ENCODE data around the gene OTULINL.

OTULINL gene

GRCh38 chr5:14603141-14603540 lies 21.5 kb downstream of the OTULINL start:
- no peak for TF ChIP-seq CTCF (IDR thresholded peaks at IDR 0.05; ENCODE audit: low read depth, low read length)
- in situ Hi-C loops (cut with HindIII; ENCODE audit: low sequenced_read_pairs) = no loop called here
- DNase-seq (ENCODE audit: low read depth, low spot score) = no peak
- no peak overlapping the region for H3K4me3 ChIP-seq (ENCODE audit: low read depth, low read length)

- in situ Hi-C loops (cut with HindIII; ENCODE audit: low sequenced_read_pairs) = no loop called here
- no peak overlapping the region for H3K4me3 ChIP-seq (ENCODE audit: low read depth, low read length)
- TF ChIP-seq CTCF (IDR thresholded peaks at IDR 0.05; ENCODE audit: low read depth, low read length) = no peak
- DNase-seq (ENCODE audit: low read depth, low spot score) = no peak
These were observed 25.5 kb downstream of the OTULINL start for GRCh38 chr5:14607104-14607503.

- in situ Hi-C loops (cut with HindIII; ENCODE audit: low sequenced_read_pairs) = no loop called here
- no peak for TF ChIP-seq CTCF (IDR thresholded peaks at IDR 0.05; ENCODE audit: low read depth, low read length)
- no peak overlapping the region for H3K4me3 ChIP-seq (ENCODE audit: low read depth, low read length)
- DNase-seq (ENCODE audit: low read depth, low spot score) = no peak
These were observed 26.6 kb downstream of the OTULINL start for GRCh38 chr5:14608169-14608568.

- in situ Hi-C loops (cut with HindIII; ENCODE audit: low sequenced_read_pairs) = no loop called here
- no peak for TF ChIP-seq CTCF (IDR thresholded peaks at IDR 0.05; ENCODE audit: low read depth, low read length)
- no peak for DNase-seq (ENCODE audit: low read depth, low spot score)
- H3K4me3 ChIP-seq (ENCODE audit: low read depth, low read length) = no peak overlapping the region
These were observed 30.1 kb downstream of the OTULINL start for GRCh38 chr5:14611737-14612136.

GRCh38 chr5:14614490-14614889 lies 32.9 kb downstream of the OTULINL start:
- TF ChIP-seq CTCF (IDR thresholded peaks at IDR 0.05; ENCODE audit: low read depth, low read length) = no peak
- DNase-seq (ENCODE audit: low read depth, low spot score) = no peak
- in situ Hi-C loops (cut with HindIII; ENCODE audit: low sequenced_read_pairs) = no loop called here
- H3K4me3 ChIP-seq (ENCODE audit: low read depth, low read length) = no peak overlapping the region

- in situ Hi-C loops (cut with HindIII; ENCODE audit: low sequenced_read_pairs) = no loop called here
- H3K4me3 ChIP-seq (ENCODE audit: low read depth, low read length) = no peak overlapping the region
- TF ChIP-seq CTCF (IDR thresholded peaks at IDR 0.05; ENCODE audit: low read depth, low read length) = no peak
- no peak for DNase-seq (ENCODE audit: low read depth, low spot score)
These were observed 33.8 kb downstream of the OTULINL start for GRCh38 chr5:14615365-14615764.

GRCh38 chr5:14617441-14617840 lies 35.8 kb downstream of the OTULINL start:
- H3K4me3 ChIP-seq (ENCODE audit: low read depth, low read length) = no peak overlapping the region
- no peak for TF ChIP-seq CTCF (IDR thresholded peaks at IDR 0.05; ENCODE audit: low read depth, low read length)
- in situ Hi-C loops (cut with HindIII; ENCODE audit: low sequenced_read_pairs) = no loop called here
- no peak for DNase-seq (ENCODE audit: low read depth, low spot score)
